VCaP (cell line): ENCODE results near the gene IL15RA.

Experiments
- H3K27ac ChIP-seq: fragments of 450-650 bp; 2 replicates; pipeline ENCODE4 v1.5.1; 2017
- CTCF ChIP-seq: fragments of 450-650 bp; conservative IDR thresholded peaks from 2 replicates; pipeline ENCODE4 v1.5.1; 2017; ENCODE audit warnings: mild to moderate bottlenecking, moderate library complexity

Gene IL15RA

GRCh38 chr10:5976512-5977470, 552 bp downstream of the IL15RA start:
- H3K27ac ChIP-seq = peak overlapping the region; percentile 79
- TF ChIP-seq CTCF = no peak

GRCh38 chr10:5975641-5976473, 1.5 kb downstream of the IL15RA start:
- H3K27ac ChIP-seq = peak overlapping the region; percentile 79
- TF ChIP-seq CTCF = no peak

- no peak for TF ChIP-seq CTCF
- no peak overlapping the region for H3K27ac ChIP-seq
Observed at GRCh38 chr10:5973069-5973468, 4.3 kb downstream of the IL15RA start.

- H3K27ac ChIP-seq = peak overlapping the region; percentile 50
- no peak for TF ChIP-seq CTCF
Observed at GRCh38 chr10:5971886-5972285, 5.5 kb downstream of the IL15RA start.

- TF ChIP-seq CTCF = no peak
- peak overlapping the region; percentile 50 for H3K27ac ChIP-seq
Observed at GRCh38 chr10:5971315-5971832, 6.0 kb downstream of the IL15RA start.

GRCh38 chr10:5970527-5970926, 6.8 kb downstream of the IL15RA start:
- TF ChIP-seq CTCF = no peak
- H3K27ac ChIP-seq = no peak overlapping the region

- H3K27ac ChIP-seq = no peak overlapping the region
- TF ChIP-seq CTCF = no peak
Observed at GRCh38 chr10:5970066-5970465, 7.3 kb downstream of the IL15RA start.
